WTC11 (cell line): Measurements from ENCODE around the gene ZNF823.
A peak's percentile ranks its signal among the peaks of the same experiment; 100 is the strongest.

Experiments
- AFF4 ChIP-seq: sonication (generic); formaldehyde crosslinking; IDR thresholded peaks from 2 replicates; pipeline ENCODE4 v1.8.1; 2023; ENCODE audit warnings: mild to moderate bottlenecking, missing genetic modification reagents, borderline replicate concordance
- ATF1 ChIP-seq: sonication (generic); formaldehyde crosslinking; IDR thresholded peaks from 2 replicates; pipeline ENCODE4 v1.8.1; 2023; ENCODE audit warnings: mild to moderate bottlenecking, moderate library complexity, missing genetic modification reagents
- CTCF ChIP-seq: fragments of 200-600 bp; IDR thresholded peaks from 2 replicates; pipeline ENCODE4 v1.8.0; 2022; ENCODE audit warnings: antibody characterized with exemption
- E2F1 ChIP-seq: sonication (generic); formaldehyde crosslinking; IDR thresholded peaks from 2 replicates; pipeline ENCODE4 v1.8.0; 2022; ENCODE audit warnings: mild to moderate bottlenecking, missing genetic modification reagents
- ERG ChIP-seq: fragments of 250-450 bp; sonication (Bioruptor Pico); IDR thresholded peaks from 2 replicates; pipeline ENCODE4 v1.8.0; 2021; ENCODE audit warnings: mild to moderate bottlenecking
- MAX ChIP-seq: sonication (generic); formaldehyde crosslinking; IDR thresholded peaks from 2 replicates; pipeline ENCODE4 v1.8.0; 2022; ENCODE audit warnings: mild to moderate bottlenecking, missing genetic modification reagents
- NR3C1 ChIP-seq: sonication (generic); formaldehyde crosslinking; conservative IDR thresholded peaks from 2 replicates; pipeline ENCODE4 v1.8.1; 2023; ENCODE audit warnings: low read depth, mild to moderate bottlenecking, missing genetic modification reagents
- USF1 ChIP-seq: sonication (generic); formaldehyde crosslinking; IDR thresholded peaks from 2 replicates; pipeline ENCODE4 v1.8.0; 2022; ENCODE audit warnings: mild to moderate bottlenecking, missing genetic modification reagents
- ZNF138 ChIP-seq: sonication (generic); formaldehyde crosslinking; conservative IDR thresholded peaks from 2 replicates; pipeline ENCODE4 v1.8.1; 2022; ENCODE audit warnings: mild to moderate bottlenecking, moderate library complexity, missing genetic modification reagents
- ZNF423 ChIP-seq: fragments of 250-450 bp; sonication (Bioruptor Pico); IDR thresholded peaks from 2 replicates; pipeline ENCODE4 v2.1.2; 2022; ENCODE audit warnings: mild to moderate bottlenecking, moderate library complexity

GRCh38 chr19:11699931-11700794 lies 38.6 kb downstream of the ZNF823 start:
- TF ChIP-seq CTCF (peak; percentile 41), MAX (CRISPR knock-in tag) (no peak), ZNF423 (CRISPR knock-in tag) (no peak), USF1 (CRISPR knock-in tag) (no peak), ERG (CRISPR knock-in tag) (no peak), ZNF138 (CRISPR knock-in tag) (no peak), E2F1 (CRISPR knock-in tag) (no peak), AFF4 (CRISPR knock-in tag) (no peak), NR3C1 (CRISPR knock-in tag) (no peak), ATF1 (no peak)
